Measurements from ENCODE around the gene DIMT1.

GRCh38 chr5:62386824-62387223, 16.9 kb downstream of the DIMT1 start:
- TF ChIP-seq YY1 (IDR thresholded peaks at IDR 0.05; ENCODE audit: insufficient read depth, insufficient read length) (no peak), ZNF274 (IDR thresholded peaks at IDR 0.05; ENCODE audit: low read depth, low read length) (no peak)
